Measurements from ENCODE around the gene MEAF6.

- TF ChIP-seq NANOG (IDR thresholded peaks at IDR 0.05; ENCODE audit: borderline replicate concordance): no peak
- no peak for TF ChIP-seq ZNF331 (CRISPR knock-in tag; IDR thresholded peaks at IDR 0.05; ENCODE audit: low read depth)
- TF ChIP-seq, protein P1, sequence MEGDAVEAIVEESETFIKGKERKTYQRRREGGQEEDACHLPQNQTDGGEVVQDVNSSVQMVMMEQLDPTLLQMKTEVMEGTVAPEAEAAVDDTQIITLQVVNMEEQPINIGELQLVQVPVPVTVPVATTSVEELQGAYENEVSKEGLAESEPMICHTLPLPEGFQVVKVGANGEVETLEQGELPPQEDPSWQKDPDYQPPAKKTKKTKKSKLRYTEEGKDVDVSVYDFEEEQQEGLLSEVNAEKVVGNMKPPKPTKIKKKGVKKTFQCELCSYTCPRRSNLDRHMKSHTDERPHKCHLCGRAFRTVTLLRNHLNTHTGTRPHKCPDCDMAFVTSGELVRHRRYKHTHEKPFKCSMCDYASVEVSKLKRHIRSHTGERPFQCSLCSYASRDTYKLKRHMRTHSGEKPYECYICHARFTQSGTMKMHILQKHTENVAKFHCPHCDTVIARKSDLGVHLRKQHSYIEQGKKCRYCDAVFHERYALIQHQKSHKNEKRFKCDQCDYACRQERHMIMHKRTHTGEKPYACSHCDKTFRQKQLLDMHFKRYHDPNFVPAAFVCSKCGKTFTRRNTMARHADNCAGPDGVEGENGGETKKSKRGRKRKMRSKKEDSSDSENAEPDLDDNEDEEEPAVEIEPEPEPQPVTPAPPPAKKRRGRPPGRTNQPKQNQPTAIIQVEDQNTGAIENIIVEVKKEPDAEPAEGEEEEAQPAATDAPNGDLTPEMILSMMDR (conservative IDR thresholded peaks at IDR 0.05; ENCODE audit: low read depth in 2 of 2): no peak
- TF ChIP-seq, protein P2, sequence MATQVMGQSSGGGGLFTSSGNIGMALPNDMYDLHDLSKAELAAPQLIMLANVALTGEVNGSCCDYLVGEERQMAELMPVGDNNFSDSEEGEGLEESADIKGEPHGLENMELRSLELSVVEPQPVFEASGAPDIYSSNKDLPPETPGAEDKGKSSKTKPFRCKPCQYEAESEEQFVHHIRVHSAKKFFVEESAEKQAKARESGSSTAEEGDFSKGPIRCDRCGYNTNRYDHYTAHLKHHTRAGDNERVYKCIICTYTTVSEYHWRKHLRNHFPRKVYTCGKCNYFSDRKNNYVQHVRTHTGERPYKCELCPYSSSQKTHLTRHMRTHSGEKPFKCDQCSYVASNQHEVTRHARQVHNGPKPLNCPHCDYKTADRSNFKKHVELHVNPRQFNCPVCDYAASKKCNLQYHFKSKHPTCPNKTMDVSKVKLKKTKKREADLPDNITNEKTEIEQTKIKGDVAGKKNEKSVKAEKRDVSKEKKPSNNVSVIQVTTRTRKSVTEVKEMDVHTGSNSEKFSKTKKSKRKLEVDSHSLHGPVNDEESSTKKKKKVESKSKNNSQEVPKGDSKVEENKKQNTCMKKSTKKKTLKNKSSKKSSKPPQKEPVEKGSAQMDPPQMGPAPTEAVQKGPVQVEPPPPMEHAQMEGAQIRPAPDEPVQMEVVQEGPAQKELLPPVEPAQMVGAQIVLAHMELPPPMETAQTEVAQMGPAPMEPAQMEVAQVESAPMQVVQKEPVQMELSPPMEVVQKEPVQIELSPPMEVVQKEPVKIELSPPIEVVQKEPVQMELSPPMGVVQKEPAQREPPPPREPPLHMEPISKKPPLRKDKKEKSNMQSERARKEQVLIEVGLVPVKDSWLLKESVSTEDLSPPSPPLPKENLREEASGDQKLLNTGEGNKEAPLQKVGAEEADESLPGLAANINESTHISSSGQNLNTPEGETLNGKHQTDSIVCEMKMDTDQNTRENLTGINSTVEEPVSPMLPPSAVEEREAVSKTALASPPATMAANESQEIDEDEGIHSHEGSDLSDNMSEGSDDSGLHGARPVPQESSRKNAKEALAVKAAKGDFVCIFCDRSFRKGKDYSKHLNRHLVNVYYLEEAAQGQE (IDR thresholded peaks at IDR 0.05; ENCODE audit: unreplicated experiment): no peak
- no peak for TF ChIP-seq POLR2AphosphoS5 (IDR thresholded peaks at IDR 0.05; ENCODE audit: low read depth)
- TF ChIP-seq ETS1 (IDR thresholded peaks at IDR 0.05): no peak
- TF ChIP-seq CREB1 (CRISPR knock-in tag; IDR thresholded peaks at IDR 0.05; ENCODE audit: low read depth): no peak
- no peak for TF ChIP-seq EZH2phosphoT487 (IDR thresholded peaks at IDR 0.05; ENCODE audit: unreplicated experiment)
- TF ChIP-seq EZH2 (IDR thresholded peaks at IDR 0.05; ENCODE audit: low read depth, unreplicated experiment): no peak
- TF ChIP-seq ZNF114 (CRISPR knock-in tag; IDR thresholded peaks at IDR 0.05): no peak
These were observed 43.0 kb downstream of the MEAF6 start for GRCh38 chr1:37471345-37472231.
